Measurements from ENCODE around the gene HDAC5.

The HDAC5 gene

GRCh38 chr17:44123356-44124117 is at the start of gene HDAC5:
HDAC5 (minus strand) TSS chr17:44123641; CDS start chr17:44117515, 6,126 bp downstream.
- Histone ChIP-seq H3K36me3 (peaks cover 12% of the 10 kb centered on the region), H3K27me3 (ENCODE audit: insufficient read depth, low read depth, severe bottlenecking) (no peaks in the 10 kb centered on the region), H3K4me3 (ENCODE audit: low read depth, low read length) (peak within 1 kb of the TSS; percentile 83), H3K9me3 (ENCODE audit: severe bottlenecking) (no peaks in the 10 kb centered on the region), H3K27ac (peak within 1 kb of the TSS; percentile 90)
- peak; percentile 67 for TF ChIP-seq CTCF (IDR thresholded peaks at IDR 0.05; ENCODE audit: low read depth, low read length)
- DNase-seq = peak; percentile 99

- H3K27me3 ChIP-seq (ENCODE audit: insufficient read depth, low read depth, severe bottlenecking) = no peaks in the 10 kb centered on the region
- H3K36me3 ChIP-seq = peaks cover 24% of the 10 kb centered on the region
- H3K4me3 ChIP-seq (ENCODE audit: low read depth, low read length) = no peak overlapping the region
- no peak for TF ChIP-seq CTCF (IDR thresholded peaks at IDR 0.05; ENCODE audit: low read depth, low read length)
- H3K27ac ChIP-seq = 0 out of 2 replicates have a peak overlapping the region, but pooled peaks have one; percentile 18
- H3K9me3 ChIP-seq (ENCODE audit: severe bottlenecking) = no peaks in the 10 kb centered on the region
- DNase-seq = no peak
Observed at GRCh38 chr17:44171931-44172455, 48.6 kb upstream of the HDAC5 start.

GRCh38 chr17:44170499-44171201 is 47.2 kb upstream of the HDAC5 start, which contains the start of gene ASB16:
ASB16 (plus strand) TSS chr17:44170704; CDS start chr17:44170790, 86 bp downstream.
- Histone ChIP-seq H3K36me3 (peaks cover 10% of the 10 kb centered on the region), H3K9me3 (ENCODE audit: severe bottlenecking) (no peaks in the 10 kb centered on the region), H3K27ac (peak within 1 kb of the TSS; percentile 76), H3K27me3 (ENCODE audit: insufficient read depth, low read depth, severe bottlenecking) (no peaks in the 10 kb centered on the region), H3K4me3 (ENCODE audit: low read depth, low read length) (peak within 1 kb of the TSS; percentile 19)
- peak; percentile 34 for TF ChIP-seq CTCF (IDR thresholded peaks at IDR 0.05; ENCODE audit: low read depth, low read length)
- DNase-seq = peak; percentile 75

- Histone ChIP-seq H3K4me3 (ENCODE audit: low read depth, low read length) (no peak overlapping the region), H3K36me3 (peaks cover 9% of the 10 kb centered on the region), H3K27me3 (ENCODE audit: insufficient read depth, low read depth, severe bottlenecking) (no peaks in the 10 kb centered on the region), H3K9me3 (ENCODE audit: severe bottlenecking) (no peaks in the 10 kb centered on the region), H3K27ac (peak overlapping the region; percentile 76)
- no peak for TF ChIP-seq CTCF (IDR thresholded peaks at IDR 0.05; ENCODE audit: low read depth, low read length)
- no peak for DNase-seq
Observed at GRCh38 chr17:44170135-44170498, 46.7 kb upstream of the HDAC5 start.

- Histone ChIP-seq H3K27me3 (ENCODE audit: insufficient read depth, low read depth, severe bottlenecking) (no peaks in the 10 kb centered on the region), H3K4me3 (ENCODE audit: low read depth, low read length) (no peak overlapping the region), H3K27ac (no peak overlapping the region; the same call in 1 of the 2 replicates), H3K9me3 (ENCODE audit: severe bottlenecking) (no peaks in the 10 kb centered on the region), H3K36me3 (peaks cover 4% of the 10 kb centered on the region; the same call in 1 of the 2 replicates)
- TF ChIP-seq CTCF (IDR thresholded peaks at IDR 0.05; ENCODE audit: low read depth, low read length) = 0 out of 2 replicates have a peak, but pooled peaks have one; percentile 6
- DNase-seq = no peak
Observed at GRCh38 chr17:44167181-44167861, 43.9 kb upstream of the HDAC5 start.

All from WERI-Rb-1 (cell line).